Measurements from ENCODE around the gene ID4.

The ID4 gene

GRCh38 chr6:19860235-19860877 lies 23.2 kb downstream of the ID4 start:
- Histone ChIP-seq H3K79me2 (ENCODE audit: low read length) (no peaks in the 10 kb centered on the region), H3K36me3 (replicated peaks; ENCODE audit: low read depth, low read length) (no peaks in the 10 kb centered on the region), H3K9ac (ENCODE audit: low read length) (no peak overlapping the region), H3K27me3 (ENCODE audit: low read depth, low read length) (no peaks in the 10 kb centered on the region; the same call in 1 of the 2 replicates), H3K4me2 (ENCODE audit: low read length) (no peak overlapping the region), H3K4me3 (ENCODE audit: low read length) (no peak overlapping the region), H4K20me1 (ENCODE audit: insufficient read depth, low read length) (no peaks in the 10 kb centered on the region), H2AFZ (ENCODE audit: low read depth, low read length) (no peak overlapping the region), H3K27ac (ENCODE audit: low read length) (no peak overlapping the region), H3K4me1 (ENCODE audit: low read length) (no peaks in the 10 kb centered on the region), H3K9me3 (ENCODE audit: insufficient read depth, low read length) (no peaks in the 10 kb centered on the region)
- TF ChIP-seq EZH2phosphoT487 (IDR thresholded peaks at IDR 0.05; ENCODE audit: low read depth): no peak
- no peak for TF ChIP-seq CTCF (IDR thresholded peaks at IDR 0.05; ENCODE audit: low read depth, low read length)

GRCh38 chr6:19864285-19864684 lies 27.1 kb downstream of the ID4 start:
- no peaks in the 10 kb centered on the region for H4K20me1 ChIP-seq (ENCODE audit: insufficient read depth, low read length)
- no peaks in the 10 kb centered on the region for H3K79me2 ChIP-seq (ENCODE audit: low read length)
- no peak overlapping the region for H3K9ac ChIP-seq (ENCODE audit: low read length)
- H2AFZ ChIP-seq (ENCODE audit: low read depth, low read length): no peak overlapping the region
- no peak overlapping the region for H3K4me3 ChIP-seq (ENCODE audit: low read length)
- H3K36me3 ChIP-seq (replicated peaks; ENCODE audit: low read depth, low read length): no peaks in the 10 kb centered on the region
- no peak overlapping the region for H3K27ac ChIP-seq (ENCODE audit: low read length)
- no peaks in the 10 kb centered on the region for H3K9me3 ChIP-seq (ENCODE audit: insufficient read depth, low read length)
- no peak overlapping the region for H3K4me2 ChIP-seq (ENCODE audit: low read length)
- no peaks in the 10 kb centered on the region; the same call in 1 of the 2 replicates for H3K27me3 ChIP-seq (ENCODE audit: low read depth, low read length)
- no peak for TF ChIP-seq EZH2phosphoT487 (IDR thresholded peaks at IDR 0.05; ENCODE audit: low read depth)
- no peak for TF ChIP-seq CTCF (IDR thresholded peaks at IDR 0.05; ENCODE audit: low read depth, low read length)
- no peaks in the 10 kb centered on the region for H3K4me1 ChIP-seq (ENCODE audit: low read length)

GRCh38 chr6:19865178-19865577 lies 28.0 kb downstream of the ID4 start:
- H2AFZ ChIP-seq (ENCODE audit: low read depth, low read length): no peak overlapping the region
- TF ChIP-seq EZH2phosphoT487 (IDR thresholded peaks at IDR 0.05; ENCODE audit: low read depth) (no peak), CTCF (IDR thresholded peaks at IDR 0.05; ENCODE audit: low read depth, low read length) (no peak)
- no peaks in the 10 kb centered on the region; the same call in 1 of the 2 replicates for H3K27me3 ChIP-seq (ENCODE audit: low read depth, low read length)
- no peak overlapping the region for H3K4me2 ChIP-seq (ENCODE audit: low read length)
- no peaks in the 10 kb centered on the region for H3K9me3 ChIP-seq (ENCODE audit: insufficient read depth, low read length)
- no peaks in the 10 kb centered on the region for H3K4me1 ChIP-seq (ENCODE audit: low read length)
- H3K9ac ChIP-seq (ENCODE audit: low read length): no peak overlapping the region
- no peaks in the 10 kb centered on the region for H4K20me1 ChIP-seq (ENCODE audit: insufficient read depth, low read length)
- H3K79me2 ChIP-seq (ENCODE audit: low read length): no peaks in the 10 kb centered on the region
- no peak overlapping the region for H3K4me3 ChIP-seq (ENCODE audit: low read length)
- H3K36me3 ChIP-seq (replicated peaks; ENCODE audit: low read depth, low read length): no peaks in the 10 kb centered on the region
- no peak overlapping the region for H3K27ac ChIP-seq (ENCODE audit: low read length)

- Histone ChIP-seq H3K4me1 (ENCODE audit: low read length) (no peaks in the 10 kb centered on the region), H3K4me3 (ENCODE audit: low read length) (no peak overlapping the region), H3K27ac (ENCODE audit: low read length) (no peak overlapping the region), H3K27me3 (ENCODE audit: low read depth, low read length) (no peaks in the 10 kb centered on the region; the same call in 1 of the 2 replicates), H3K9ac (ENCODE audit: low read length) (no peak overlapping the region), H3K79me2 (ENCODE audit: low read length) (no peaks in the 10 kb centered on the region), H3K36me3 (replicated peaks; ENCODE audit: low read depth, low read length) (no peaks in the 10 kb centered on the region), H4K20me1 (ENCODE audit: insufficient read depth, low read length) (no peaks in the 10 kb centered on the region), H2AFZ (ENCODE audit: low read depth, low read length) (no peak overlapping the region), H3K4me2 (ENCODE audit: low read length) (no peak overlapping the region), H3K9me3 (ENCODE audit: insufficient read depth, low read length) (no peaks in the 10 kb centered on the region)
- TF ChIP-seq EZH2phosphoT487 (IDR thresholded peaks at IDR 0.05; ENCODE audit: low read depth): no peak
- TF ChIP-seq CTCF (IDR thresholded peaks at IDR 0.05; ENCODE audit: low read depth, low read length): no peak
These were observed 29.2 kb downstream of the ID4 start for GRCh38 chr6:19866173-19866984.

All from OCI-LY3 (cell line).